GM21825 (cell line): ENCODE measurements around the gene ARHGAP26.

Experiments used
- ATAC-seq: cut with Tn5 transposase; IDR thresholded peaks from one replicate; pipeline ENCODE4 v1.9.1; 2021; ENCODE audit warnings: mild to moderate bottlenecking, moderate library complexity; ENCODE audit not compliant: unreplicated experiment

ARHGAP26 gene

GRCh38 chr5:142748568-142749249, 21.5 kb upstream of the ARHGAP26 start:
- ATAC-seq = peak; percentile 57

DNA sequence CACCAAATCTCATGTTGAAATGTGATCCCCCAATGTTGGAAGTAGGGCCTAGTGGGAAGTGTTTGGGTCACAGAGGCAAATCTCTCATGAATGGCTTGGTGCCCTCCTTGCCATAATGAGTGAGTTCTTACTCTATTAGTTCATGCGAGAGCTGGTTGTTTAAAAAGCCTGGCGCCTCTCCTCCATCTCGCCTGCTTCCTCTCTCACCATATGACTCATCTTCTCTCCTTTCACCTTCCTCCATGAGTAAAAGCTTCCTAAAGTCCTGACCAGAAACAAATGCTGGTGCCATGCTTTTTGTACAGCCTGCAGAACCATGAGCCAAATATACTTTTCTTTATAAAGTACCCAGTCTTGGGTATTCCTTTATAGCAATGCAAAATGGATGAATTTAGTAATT, 20.9 kb upstream of the ARHGAP26 start:
- ATAC-seq = no peak

DNA sequence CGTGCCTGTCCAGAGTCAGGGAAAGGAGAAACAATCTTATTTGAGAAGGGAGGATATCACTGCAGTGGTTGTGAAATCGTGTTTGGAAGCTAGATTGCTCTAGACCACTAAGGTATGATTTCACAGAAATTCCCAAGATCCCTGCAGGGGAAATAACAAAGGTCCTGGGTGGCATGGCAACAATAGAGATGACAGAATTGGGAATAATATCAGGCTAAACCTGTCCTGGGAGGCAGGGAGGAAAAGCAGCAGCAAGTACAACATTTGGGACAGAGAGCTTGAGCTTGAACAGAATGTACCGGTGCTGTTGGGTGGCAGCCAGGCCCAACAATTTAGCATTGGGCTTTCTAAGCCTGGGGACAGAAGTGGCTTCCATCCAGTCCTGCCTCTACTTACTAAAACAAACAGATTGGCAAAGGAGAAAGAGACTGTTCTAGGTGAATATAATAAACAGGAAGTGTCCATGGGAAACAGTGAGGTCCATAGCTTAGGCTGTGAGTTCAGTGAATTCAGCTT, 17.0 kb upstream of the ARHGAP26 start:
- no peak for ATAC-seq

GRCh38 chr5:142754031-142754430, 16.1 kb upstream of the ARHGAP26 start:
- ATAC-seq = no peak

GRCh38 chr5:142756576-142756975, 13.6 kb upstream of the ARHGAP26 start:
- ATAC-seq = no peak

DNA sequence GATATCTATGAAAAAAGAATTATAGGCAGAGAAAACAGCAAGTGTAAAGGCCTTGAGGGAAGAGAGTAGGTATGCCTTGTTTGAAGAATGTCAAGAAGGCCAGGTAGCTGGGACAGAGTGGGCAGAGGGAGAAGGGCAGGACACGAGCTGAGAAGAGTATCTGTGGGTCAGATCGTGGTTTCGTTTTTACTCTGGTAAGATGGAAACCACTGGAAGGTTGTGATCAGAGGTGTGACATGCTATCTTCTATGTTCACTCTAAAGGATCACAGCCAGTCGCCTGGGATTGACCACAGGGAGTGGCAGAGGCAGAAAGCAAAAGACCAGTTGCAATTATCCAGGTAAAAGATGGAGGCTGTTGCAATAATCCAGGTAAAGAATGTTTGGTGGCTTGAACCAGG, 12.6 kb upstream of the ARHGAP26 start:
- no peak for ATAC-seq

- no peak for ATAC-seq
Measured at GRCh38 chr5:142758062-142758795, 11.9 kb upstream of the ARHGAP26 start.

- ATAC-seq = no peak
Measured at GRCh38 chr5:142758796-142759145, 11.4 kb upstream of the ARHGAP26 start.

DNA sequence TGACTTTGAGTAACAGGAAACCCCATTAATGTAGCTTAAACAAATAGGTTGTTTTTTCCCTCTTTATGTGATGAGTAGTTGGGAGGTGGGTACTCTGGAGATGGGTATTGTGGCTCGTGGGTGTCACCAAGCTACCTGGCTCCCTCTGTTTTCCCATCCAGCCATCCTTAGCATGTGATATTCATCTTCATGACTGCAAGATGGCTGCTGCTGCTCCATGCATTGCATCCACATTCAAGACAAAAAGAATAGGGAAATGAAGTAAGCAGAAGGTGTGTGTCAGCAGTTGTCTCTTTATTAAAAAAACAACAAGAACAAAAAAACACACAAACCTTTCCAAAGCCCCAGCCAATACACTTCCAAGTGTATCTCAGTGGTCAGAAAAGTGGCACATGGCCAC, 6.5 kb upstream of the ARHGAP26 start:
- ATAC-seq = no peak

GRCh38 chr5:142767178-142767577, 3.0 kb upstream of the ARHGAP26 start:
- no peak for ATAC-seq

DNA sequence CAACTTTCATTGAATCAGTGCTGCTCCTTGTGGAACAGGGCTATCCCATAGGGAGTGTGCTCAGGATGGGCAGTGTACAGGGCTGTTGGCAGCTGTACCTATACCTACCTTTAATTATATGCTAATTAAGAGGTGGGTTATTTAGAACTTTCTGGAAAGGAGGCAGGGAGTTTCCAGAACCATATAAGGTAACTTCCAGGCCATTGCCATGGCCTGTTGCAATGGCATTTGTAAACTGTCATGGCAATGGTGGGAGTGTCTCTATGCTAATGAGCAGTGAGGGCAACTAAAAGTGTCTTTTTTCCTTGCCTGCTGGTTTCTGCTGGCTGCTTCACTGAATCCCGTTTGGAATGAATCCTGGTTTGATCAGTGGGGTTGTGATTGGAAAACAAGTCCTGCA, 2.3 kb upstream of the ARHGAP26 start:
- ATAC-seq = no peak

DNA sequence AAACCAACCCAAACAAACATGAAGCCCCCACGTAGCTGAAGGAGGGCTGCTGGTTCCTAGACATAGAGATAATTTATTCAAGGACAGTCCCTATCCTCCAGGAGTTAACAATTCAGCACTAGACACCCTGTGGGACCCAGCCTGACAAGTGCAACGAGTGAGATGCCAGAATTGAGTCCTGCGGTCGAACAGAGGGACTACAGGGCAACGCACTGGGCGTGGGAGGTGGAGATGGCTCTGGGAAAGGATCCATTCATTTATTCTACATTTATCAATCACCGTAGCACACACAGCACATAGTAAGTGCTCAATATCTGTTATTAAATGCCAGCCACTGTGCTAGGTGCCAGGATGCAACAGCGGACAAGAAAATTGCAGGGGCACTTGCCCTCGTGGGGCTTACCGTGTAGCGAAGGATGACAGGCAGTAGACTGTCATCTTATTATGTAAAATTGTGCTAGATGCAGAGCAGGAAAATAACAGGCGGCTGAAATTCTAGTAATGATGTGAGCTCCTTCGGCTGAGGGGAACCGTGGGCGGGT, 855 bp upstream of the ARHGAP26 start:
- no peak for ATAC-seq

DNA sequence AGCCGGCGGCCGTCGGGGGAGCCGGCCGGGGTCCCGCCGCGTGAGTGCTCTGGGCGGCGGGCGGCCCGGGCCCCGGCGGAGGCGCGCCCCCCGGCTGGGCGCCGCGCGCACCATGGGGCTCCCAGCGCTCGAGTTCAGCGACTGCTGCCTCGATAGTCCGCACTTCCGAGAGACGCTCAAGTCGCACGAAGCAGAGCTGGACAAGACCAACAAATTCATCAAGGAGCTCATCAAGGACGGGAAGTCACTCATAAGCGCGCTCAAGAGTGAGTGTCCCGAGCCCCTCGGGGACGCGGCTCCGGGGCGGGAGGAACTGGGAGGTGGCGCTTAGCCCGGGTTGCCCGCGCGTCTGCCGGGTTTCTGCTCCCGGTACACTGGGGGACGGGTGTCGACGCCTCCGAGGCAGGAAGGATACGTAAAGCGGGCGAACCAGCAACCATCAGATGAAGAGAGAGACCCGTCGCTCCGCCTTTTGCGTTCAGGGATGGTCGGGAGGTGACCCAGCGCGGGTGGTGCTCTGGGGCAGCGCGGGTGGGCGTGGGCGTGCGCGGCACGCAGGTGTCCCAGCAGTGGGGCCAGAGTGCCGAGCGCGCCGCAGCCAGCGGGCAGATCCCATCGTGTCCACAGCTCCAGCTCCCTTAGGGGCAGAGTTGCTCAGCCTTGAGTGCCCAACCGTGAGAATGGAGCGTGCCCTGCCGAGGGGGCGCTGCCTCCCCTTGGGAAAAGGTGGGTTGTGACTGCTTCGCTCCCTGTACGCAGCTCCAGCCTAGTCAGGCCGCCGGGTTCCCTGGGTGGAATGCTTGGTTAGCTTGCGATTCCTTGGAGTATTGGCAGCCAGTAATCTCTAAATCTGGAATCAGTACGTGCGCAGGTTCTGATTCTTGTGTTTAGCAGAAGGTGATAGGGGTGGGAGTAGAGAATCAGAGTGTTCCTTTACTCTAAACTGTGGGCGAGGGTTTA, 753 bp downstream of the ARHGAP26 start:
- ATAC-seq = peak; percentile 29

- ATAC-seq = no peak
Measured at GRCh38 chr5:142771666-142772065, 1.5 kb downstream of the ARHGAP26 start.

GRCh38 chr5:142772446-142773293, 2.5 kb downstream of the ARHGAP26 start:
- ATAC-seq = no peak

- ATAC-seq = no peak
Measured at GRCh38 chr5:142777099-142777498, 6.9 kb downstream of the ARHGAP26 start.

DNA sequence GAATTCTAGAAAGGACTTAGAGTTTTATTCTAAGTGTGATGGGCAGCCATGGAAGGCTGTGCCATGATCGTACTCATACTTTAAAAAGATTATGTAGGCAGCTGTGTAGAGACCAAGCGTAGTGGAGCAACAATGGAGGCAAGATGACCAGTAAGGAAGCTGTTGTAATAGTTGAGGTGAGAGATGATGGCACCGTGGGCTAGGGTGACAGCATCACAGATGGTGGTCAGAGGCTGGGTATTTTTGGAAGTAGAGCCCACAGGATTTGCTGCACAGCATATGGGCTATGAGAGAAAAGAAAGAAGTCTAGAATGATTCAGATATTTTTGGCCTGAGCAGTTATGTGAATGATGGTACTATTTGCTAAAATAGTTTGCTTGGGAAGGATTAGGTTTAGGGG, 7.7 kb downstream of the ARHGAP26 start:
- ATAC-seq = no peak

DNA sequence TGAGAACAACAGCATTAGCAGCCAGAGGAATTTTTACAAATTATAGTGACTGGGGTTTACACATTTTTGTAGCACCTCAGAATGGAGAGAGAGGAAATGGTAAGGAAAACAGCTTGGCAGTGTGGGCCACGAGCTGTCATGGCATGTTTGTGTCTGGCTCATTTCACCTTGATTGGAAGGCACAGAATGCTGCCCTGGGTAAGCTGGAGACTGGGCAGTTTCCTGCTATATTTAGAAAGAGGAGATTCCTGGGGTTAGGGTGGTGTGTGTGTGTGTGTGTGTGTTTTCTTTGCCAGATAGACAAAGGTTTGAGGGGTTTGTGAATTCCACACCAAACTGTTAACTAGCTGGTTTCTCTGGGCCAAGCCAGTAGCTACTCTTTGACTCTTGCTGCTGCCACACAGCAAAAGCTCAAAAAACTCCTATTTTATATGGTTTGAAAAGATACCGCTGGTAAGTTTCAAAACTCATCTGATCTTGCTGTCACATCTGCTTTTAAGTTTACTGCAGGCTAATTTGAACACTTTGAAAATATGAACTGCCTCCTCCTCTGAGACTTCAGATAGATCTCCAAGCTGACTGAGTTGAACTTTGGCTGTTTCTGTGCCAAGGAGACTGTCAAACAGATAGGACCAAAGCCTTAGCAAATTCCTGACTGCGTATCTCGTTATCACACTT, 9.1 kb downstream of the ARHGAP26 start:
- ATAC-seq = no peak

GRCh38 chr5:142780871-142781270, 10.7 kb downstream of the ARHGAP26 start:
- no peak for ATAC-seq
